ENCODE data around the gene PIEZO1.
A peak's percentile ranks its signal among the peaks of the same experiment; 100 is the strongest.

The PIEZO1 gene

GRCh38 chr16:88713568-88714419 lies 71.2 kb downstream of the PIEZO1 start:
- Mint-ChIP-seq H3K9me3 (no peaks in the 10 kb centered on the region), H3K27me3 (no peaks in the 10 kb centered on the region), H3K36me3 (ENCODE audit: low read depth) (peaks cover 89% of the 10 kb centered on the region), H3K27ac (no peak overlapping the region), H3K4me1 (ENCODE audit: low read depth) (peaks cover 14% of the 10 kb centered on the region), H3K4me3 (no peak overlapping the region)
- intact Hi-C loops (cut with micrococcal nuclease) = no loop called here

DNA sequence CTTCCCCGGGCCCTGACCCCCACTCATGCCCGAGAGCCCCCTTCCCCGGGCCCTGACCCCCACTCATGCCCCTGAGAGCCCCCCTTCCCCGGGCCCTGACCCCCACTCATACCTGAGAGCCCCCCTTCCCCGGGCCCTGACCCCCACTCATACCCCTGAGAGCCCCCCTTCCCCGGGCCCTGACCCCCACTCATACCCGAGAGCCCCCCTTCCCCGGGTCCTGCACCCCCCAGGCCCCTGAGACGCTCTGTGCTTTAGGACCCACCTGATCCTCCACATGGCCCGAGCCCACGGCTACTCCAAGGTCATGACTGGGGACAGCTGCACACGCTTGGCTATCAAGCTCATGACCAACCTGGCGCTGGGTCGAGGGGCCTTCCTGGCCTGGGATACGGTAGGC lies 72.0 kb downstream of the PIEZO1 start:
- Mint-ChIP-seq H3K27ac (no peak overlapping the region), H3K36me3 (ENCODE audit: low read depth) (peaks cover 82% of the 10 kb centered on the region), H3K4me3 (no peak overlapping the region), H3K9me3 (no peaks in the 10 kb centered on the region), H3K4me1 (ENCODE audit: low read depth) (peaks cover 14% of the 10 kb centered on the region), H3K27me3 (no peaks in the 10 kb centered on the region)
- intact Hi-C loops (cut with micrococcal nuclease) = no loop called here

DNA sequence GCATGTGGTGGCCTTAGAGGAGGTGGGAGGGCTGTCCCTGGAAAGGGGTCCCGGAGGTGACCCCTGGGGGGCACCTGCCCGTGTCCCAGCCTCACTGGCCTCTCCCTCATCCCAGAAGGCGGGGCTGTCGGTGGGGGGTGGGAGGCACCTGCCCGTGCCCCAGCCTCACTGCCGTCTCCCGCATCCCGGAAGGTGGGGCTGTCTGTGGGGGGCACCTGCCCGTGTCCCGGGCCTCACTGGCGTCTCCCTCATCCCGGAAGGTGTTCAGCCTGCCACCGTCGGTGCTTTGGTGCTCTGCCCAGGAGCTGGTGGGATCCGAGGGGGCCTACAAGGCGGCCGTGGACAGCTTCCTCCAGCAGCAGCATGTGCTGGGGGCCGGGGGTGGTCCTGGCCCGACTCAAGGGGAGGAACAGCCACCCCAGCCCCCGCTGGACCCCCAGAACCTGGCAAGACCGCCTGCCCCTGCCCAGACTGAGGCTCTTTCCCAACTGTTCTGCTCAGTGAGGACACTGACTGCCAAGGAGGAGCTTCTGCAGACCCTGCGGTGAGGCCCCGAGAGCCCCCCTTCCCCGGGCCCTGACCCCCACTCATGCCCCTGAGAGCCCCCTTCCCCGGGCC lies 72.5 kb downstream of the PIEZO1 start:
- H3K36me3 Mint-ChIP-seq (ENCODE audit: low read depth) = peaks cover 76% of the 10 kb centered on the region
- intact Hi-C loops (cut with micrococcal nuclease) = no loop called here
- peaks cover 19% of the 10 kb centered on the region for H3K4me1 Mint-ChIP-seq (ENCODE audit: low read depth)
- no peaks in the 10 kb centered on the region for H3K9me3 Mint-ChIP-seq
- H3K27ac Mint-ChIP-seq = no peak overlapping the region
- H3K4me3 Mint-ChIP-seq = no peak overlapping the region
- H3K27me3 Mint-ChIP-seq = no peaks in the 10 kb centered on the region

- H3K36me3 Mint-ChIP-seq (ENCODE audit: low read depth) = peaks cover 70% of the 10 kb centered on the region
- no peaks in the 10 kb centered on the region for H3K9me3 Mint-ChIP-seq
- intact Hi-C loops (cut with micrococcal nuclease) = no loop called here
- H3K4me3 Mint-ChIP-seq = no peak overlapping the region
- no peaks in the 10 kb centered on the region for H3K27me3 Mint-ChIP-seq
- H3K4me1 Mint-ChIP-seq (ENCODE audit: low read depth) = peaks cover 25% of the 10 kb centered on the region
- H3K27ac Mint-ChIP-seq = no peak overlapping the region
Measured at GRCh38 chr16:88711750-88712340, 73.2 kb downstream of the PIEZO1 start.

DNA sequence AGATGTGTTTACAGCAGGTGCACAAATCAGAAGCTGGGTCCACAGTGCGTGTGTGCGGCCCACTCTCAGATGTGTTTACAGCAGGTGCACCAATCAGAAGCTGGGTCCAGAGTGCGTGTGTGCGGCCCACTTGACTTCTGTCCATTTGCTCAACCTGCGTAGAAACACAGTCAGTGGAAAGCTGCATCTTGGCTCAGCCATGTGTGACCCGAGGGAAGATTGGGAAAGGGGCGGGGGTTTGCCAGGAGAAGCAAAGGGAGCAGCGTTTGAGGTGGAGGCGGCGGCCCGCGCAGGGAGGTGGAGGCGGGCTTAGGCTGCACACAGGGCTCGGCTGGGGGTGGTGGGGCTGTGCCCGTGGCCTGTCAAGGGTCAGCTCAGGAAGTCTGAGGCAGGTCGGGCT lies 74.5 kb downstream of the PIEZO1 start:
- Mint-ChIP-seq H3K27me3 (no peaks in the 10 kb centered on the region), H3K4me1 (ENCODE audit: low read depth) (peaks cover 27% of the 10 kb centered on the region), H3K27ac (peak overlapping the region; percentile 54), H3K4me3 (no peak overlapping the region), H3K36me3 (ENCODE audit: low read depth) (peaks cover 58% of the 10 kb centered on the region), H3K9me3 (no peaks in the 10 kb centered on the region)
- intact Hi-C loops (cut with micrococcal nuclease) = no loop called here

DNA sequence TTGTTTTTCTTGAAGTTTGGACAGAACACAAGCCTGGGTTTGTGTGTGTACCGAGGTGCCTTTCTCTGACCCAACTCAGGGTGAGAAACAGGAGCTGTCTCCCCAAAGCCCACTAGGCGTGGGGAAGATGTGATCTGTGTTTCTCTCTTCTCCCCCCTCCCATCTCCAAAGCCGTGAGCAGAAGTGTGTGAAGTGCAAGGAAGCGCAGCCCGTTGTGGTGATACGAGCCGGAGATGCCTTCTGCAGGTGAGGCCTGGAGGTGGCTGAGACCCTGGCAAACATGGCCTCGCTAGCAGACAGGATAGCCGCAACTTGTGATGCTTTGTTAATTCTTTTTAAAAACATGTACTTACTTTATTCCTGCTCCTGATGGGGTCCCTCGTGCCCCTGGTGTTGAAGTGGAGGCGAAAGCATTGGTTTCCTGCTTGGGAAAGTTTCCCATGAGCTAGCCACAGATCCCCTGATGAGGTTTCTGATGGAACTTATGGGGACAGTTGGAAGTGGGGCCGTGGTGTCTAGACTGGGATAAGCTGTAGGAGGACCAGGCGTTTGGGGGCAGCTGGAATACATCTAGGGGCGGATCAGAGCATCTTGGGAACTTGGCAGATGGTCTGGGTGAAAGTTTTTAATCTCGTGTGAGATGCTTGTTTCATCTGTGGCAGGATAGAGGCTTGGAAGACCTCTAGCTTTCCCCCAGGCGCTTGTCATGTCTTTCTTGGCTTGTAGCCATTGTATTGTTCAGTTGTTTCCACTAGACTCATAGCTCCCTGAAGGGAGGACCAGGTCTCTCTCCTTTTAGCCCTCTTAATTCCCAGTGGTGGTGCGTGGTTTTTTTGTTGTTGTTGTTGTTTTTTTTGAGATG lies 77.8 kb downstream of the PIEZO1 start:
- Mint-ChIP-seq H3K9me3 (no peaks in the 10 kb centered on the region), H3K27me3 (no peaks in the 10 kb centered on the region), H3K36me3 (ENCODE audit: low read depth) (peaks cover 48% of the 10 kb centered on the region), H3K4me3 (peak overlapping the region; percentile 76), H3K4me1 (ENCODE audit: low read depth) (peaks cover 58% of the 10 kb centered on the region), H3K27ac (peak overlapping the region; percentile 89)
- intact Hi-C loops (cut with micrococcal nuclease) = loop anchor here (2.0 to 10.0 kb wide), 2 partner anchors 56 to 112 kb away; partner anchors contain the start of gene CYBA

DNA sequence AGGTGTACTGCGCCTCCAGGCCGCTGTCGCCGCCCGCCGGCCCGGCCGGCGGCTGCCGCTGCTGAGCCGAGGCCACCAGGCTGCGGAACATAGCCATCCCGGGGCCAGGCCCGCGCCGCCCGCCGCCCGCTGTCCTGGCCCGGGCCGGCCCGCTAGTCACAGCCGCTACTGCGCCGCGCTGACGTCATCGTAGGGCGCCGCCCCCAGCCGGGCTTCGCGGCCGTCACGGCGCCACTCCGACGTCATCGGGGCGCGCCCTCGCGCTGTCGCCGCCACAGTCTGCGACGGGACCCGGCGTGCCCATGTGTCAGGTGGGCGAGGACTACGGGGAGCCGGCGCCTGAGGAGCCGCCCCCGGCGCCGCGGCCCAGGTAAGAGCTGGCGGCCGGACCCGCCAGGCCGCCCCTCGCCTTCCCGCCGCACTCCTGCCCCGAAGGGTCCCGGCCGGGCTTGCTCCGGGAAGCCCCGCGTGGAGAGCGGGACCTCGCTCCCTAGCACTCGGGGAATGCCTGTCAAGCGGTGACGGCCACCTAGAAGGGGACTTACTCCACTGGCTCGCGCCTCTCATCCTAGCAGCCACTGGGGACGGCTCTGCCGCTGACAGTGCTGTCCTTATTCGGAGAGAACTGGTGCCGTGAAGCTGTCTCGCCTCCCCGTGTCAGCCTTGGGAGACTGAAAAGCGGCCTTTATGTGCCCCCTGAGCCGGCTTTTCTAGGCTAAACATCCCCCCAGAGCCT lies 78.6 kb downstream of the PIEZO1 start, which contains the start of the genes CTU2 and RNF166:
TSS of gene CTU2 (plus strand) at position 275 of the 736 bp plus-strand sequence. CDS start at position 303, 28 bp downstream.
TSS of gene RNF166 (minus strand) at position 180 of the 736 bp plus-strand sequence. CDS start at position 97, 83 bp downstream.
- Mint-ChIP-seq H3K4me1 (ENCODE audit: low read depth) (peaks cover 66% of the 10 kb centered on the region), H3K4me3 (peak within 1 kb of the TSS; percentile 93)
- intact Hi-C loops (cut with micrococcal nuclease) = loop anchor here (2.0 to 10.0 kb wide), 2 partner anchors 56 to 112 kb away; partner anchors contain the start of gene CYBA

GRCh38 chr16:88705801-88706228 lies 79.2 kb downstream of the PIEZO1 start:
- no peaks in the 10 kb centered on the region for H3K9me3 Mint-ChIP-seq
- no peaks in the 10 kb centered on the region for H3K27me3 Mint-ChIP-seq
- H3K36me3 Mint-ChIP-seq (ENCODE audit: low read depth) = peaks cover 50% of the 10 kb centered on the region
- intact Hi-C loops (cut with micrococcal nuclease) = loop anchor here (2.0 to 10.0 kb wide), 2 partner anchors 55 to 111 kb away; partner anchors contain the start of gene CYBA
- H3K4me3 Mint-ChIP-seq = peak overlapping the region; percentile 93
- H3K4me1 Mint-ChIP-seq (ENCODE audit: low read depth) = peaks cover 68% of the 10 kb centered on the region
- H3K27ac Mint-ChIP-seq = peak overlapping the region; percentile 89

More for the DNA sequence above, 78.6 kb downstream of the PIEZO1 start, which contains the start of the genes CTU2 and RNF166:
- Mint-ChIP-seq H3K9me3 (no peaks in the 10 kb centered on the region), H3K27ac (peak within 1 kb of the TSS; percentile 89), H3K36me3 (ENCODE audit: low read depth) (peaks cover 48% of the 10 kb centered on the region), H3K27me3 (no peaks in the 10 kb centered on the region)

DNA sequence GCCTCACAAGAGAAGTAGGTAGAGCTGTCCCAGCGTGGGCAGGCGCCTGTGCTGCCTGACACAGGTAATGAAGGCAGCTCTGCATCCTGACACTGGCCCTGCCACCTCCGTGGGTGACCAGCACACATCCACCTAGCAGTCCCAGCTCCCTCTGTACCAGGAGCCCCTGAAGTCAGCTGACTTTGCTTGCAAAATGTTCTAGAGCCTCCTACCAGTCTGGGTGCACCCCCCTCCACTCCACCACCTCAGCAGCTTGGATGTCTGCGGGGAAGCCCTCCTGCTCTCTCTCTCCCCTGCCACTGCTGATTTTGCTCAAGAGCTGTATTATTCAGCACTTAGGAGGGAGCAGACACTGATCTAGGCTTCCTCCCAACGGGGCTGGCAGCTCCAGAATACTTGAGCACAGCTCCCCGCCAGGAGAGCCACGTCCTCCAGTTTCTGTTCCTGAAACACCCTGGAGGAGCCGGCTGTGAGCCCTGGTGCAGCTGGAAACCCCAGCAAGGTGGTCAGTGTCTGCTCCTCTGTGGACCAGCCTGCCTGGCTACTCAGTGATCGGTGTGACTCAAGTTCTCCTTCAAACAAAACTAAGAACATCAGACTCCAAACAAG lies 79.8 kb downstream of the PIEZO1 start:
- Mint-ChIP-seq H3K27ac (peak overlapping the region; percentile 89), H3K4me3 (peak overlapping the region; percentile 93), H3K36me3 (ENCODE audit: low read depth) (peaks cover 50% of the 10 kb centered on the region), H3K4me1 (ENCODE audit: low read depth) (peaks cover 69% of the 10 kb centered on the region), H3K27me3 (no peaks in the 10 kb centered on the region), H3K9me3 (no peaks in the 10 kb centered on the region)
- intact Hi-C loops (cut with micrococcal nuclease) = loop anchor here (10.0 kb wide), 1 partner anchor 110 kb away; no protein-coding TSS in a partner anchor

DNA sequence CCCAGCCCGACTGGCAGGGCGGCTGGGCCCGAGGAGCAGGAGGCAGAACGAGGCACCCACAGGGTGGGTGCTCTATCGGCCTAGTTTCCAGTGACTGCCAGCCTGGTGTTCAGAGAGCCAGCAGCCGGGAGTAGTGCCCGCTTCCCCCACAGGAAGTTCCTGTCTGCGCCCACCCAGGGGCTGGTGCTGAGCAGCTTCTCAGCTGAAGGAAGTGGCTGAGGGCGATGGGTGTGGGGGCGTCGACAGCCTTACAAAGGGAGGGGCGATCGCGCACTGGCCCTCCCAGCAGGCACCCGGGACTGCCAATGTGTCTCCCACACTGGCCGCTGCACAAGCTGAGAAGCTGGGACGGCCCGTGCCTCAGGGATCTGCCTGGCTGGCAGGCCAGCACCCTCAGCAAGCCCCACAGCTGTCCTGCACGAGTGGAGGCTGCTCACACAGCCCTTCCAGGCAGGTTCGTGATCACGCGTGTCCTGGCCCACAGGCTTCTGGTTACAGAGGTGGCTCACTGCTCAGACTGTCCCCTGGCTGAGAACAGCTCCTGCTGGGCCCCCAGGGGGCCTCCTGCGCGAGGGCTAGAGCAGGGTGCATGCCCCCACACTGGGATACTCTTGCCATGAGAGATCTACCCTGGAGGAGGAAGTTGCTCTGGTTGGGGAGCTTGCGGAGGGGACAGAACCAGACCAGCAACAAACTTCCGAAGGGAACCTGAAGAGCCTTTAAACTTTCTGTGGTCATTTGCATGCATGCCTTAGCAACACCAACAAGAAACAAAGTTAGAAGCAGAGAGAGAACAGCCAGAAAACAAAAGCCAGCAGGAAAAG lies 81.3 kb downstream of the PIEZO1 start:
- Mint-ChIP-seq H3K27me3 (no peaks in the 10 kb centered on the region), H3K4me3 (peak overlapping the region; percentile 93), H3K36me3 (ENCODE audit: low read depth) (peaks cover 56% of the 10 kb centered on the region), H3K4me1 (ENCODE audit: low read depth) (peaks cover 78% of the 10 kb centered on the region), H3K9me3 (no peaks in the 10 kb centered on the region), H3K27ac (peak overlapping the region; percentile 89)
- intact Hi-C loops (cut with micrococcal nuclease) = loop anchor here (10.0 kb wide), 1 partner anchor 109 kb away; no protein-coding TSS in a partner anchor

- H3K4me3 Mint-ChIP-seq = peak overlapping the region; percentile 93
- no peaks in the 10 kb centered on the region for H3K27me3 Mint-ChIP-seq
- H3K4me1 Mint-ChIP-seq (ENCODE audit: low read depth) = peaks cover 82% of the 10 kb centered on the region
- H3K27ac Mint-ChIP-seq = peak overlapping the region; percentile 89
- peaks cover 67% of the 10 kb centered on the region for H3K36me3 Mint-ChIP-seq (ENCODE audit: low read depth)
- no peaks in the 10 kb centered on the region for H3K9me3 Mint-ChIP-seq
- intact Hi-C loops (cut with micrococcal nuclease) = loop anchor here (10.0 kb wide), 1 partner anchor 108 kb away; no protein-coding TSS in a partner anchor
Measured at GRCh38 chr16:88702371-88703210, 82.4 kb downstream of the PIEZO1 start.

Measured in dendritic cell treated with granulocyte-macrophage colony-stimulating factor and Interleukin-4, amounts not matched to agents 40 ng/mL and 50 ng/mL, for 4 days (primary cell).